GM18511 (cell line): Measurements from ENCODE around the gene GALNT14.

Source experiments
- ATAC-seq: cut with Tn5 transposase; IDR thresholded peaks from one replicate; pipeline ENCODE4 v1.9.1; 2021; ENCODE audit warnings: mild to moderate bottlenecking, moderate library complexity; ENCODE audit not compliant: unreplicated experiment

GALNT14 gene

GRCh38 chr2:30981096-30981495, 157.1 kb downstream of the GALNT14 start:
- ATAC-seq = no peak

GRCh38 chr2:30979822-30980245, 158.4 kb downstream of the GALNT14 start:
- no peak for ATAC-seq

GRCh38 chr2:30978854-30979253, 159.4 kb downstream of the GALNT14 start:
- no peak for ATAC-seq

GRCh38 chr2:30978044-30978443, 160.2 kb downstream of the GALNT14 start:
- no peak for ATAC-seq

GRCh38 chr2:30975156-30975555, 163.1 kb downstream of the GALNT14 start:
- ATAC-seq = no peak

- no peak for ATAC-seq
These were observed 163.7 kb downstream of the GALNT14 start for GRCh38 chr2:30974554-30974953.

GRCh38 chr2:30974092-30974491, 164.1 kb downstream of the GALNT14 start:
- no peak for ATAC-seq

GRCh38 chr2:30971231-30972025, 166.8 kb downstream of the GALNT14 start:
- ATAC-seq = no peak

- ATAC-seq = no peak
These were observed 169.4 kb downstream of the GALNT14 start for GRCh38 chr2:30968660-30969397.

- ATAC-seq = no peak
These were observed 171.5 kb downstream of the GALNT14 start for GRCh38 chr2:30966786-30967185.

GRCh38 chr2:30965022-30965531, 173.2 kb downstream of the GALNT14 start:
- no peak for ATAC-seq

- ATAC-seq = no peak
These were observed 173.8 kb downstream of the GALNT14 start for GRCh38 chr2:30964334-30965005.

GRCh38 chr2:30963184-30963583, 175.1 kb downstream of the GALNT14 start:
- ATAC-seq = no peak

- ATAC-seq = no peak
These were observed 178.0 kb downstream of the GALNT14 start for GRCh38 chr2:30960213-30960612.

- no peak for ATAC-seq
These were observed 178.6 kb downstream of the GALNT14 start for GRCh38 chr2:30959653-30960052.

- ATAC-seq = no peak
These were observed 179.3 kb downstream of the GALNT14 start for GRCh38 chr2:30958918-30959265.

- no peak for ATAC-seq
These were observed 179.9 kb downstream of the GALNT14 start for GRCh38 chr2:30958193-30958917.

GRCh38 chr2:30957591-30957990, 180.6 kb downstream of the GALNT14 start:
- ATAC-seq = no peak

- ATAC-seq = no peak
These were observed 181.2 kb downstream of the GALNT14 start for GRCh38 chr2:30956995-30957394.

GRCh38 chr2:30955516-30956132, 182.6 kb downstream of the GALNT14 start:
- ATAC-seq = no peak
